Tibial nerve (tissue), 4 donors: Measurements from ENCODE around the gene WDR36.

Experiments used
- EP300 ChIP-seq, 2 donors: sonication (generic); formaldehyde crosslinking; IDR thresholded peaks; one replicate each; pipeline ENCODE4 v1.6.1; 2017; ENCODE audit warnings: antibody characterized with exemption in 2 of 2, mild to moderate bottlenecking in 1 of 2
- TF ChIP-seq, protein P1 (sequence below), 5 experiments: fragments of 200-600 bp in 3 of 5; fragments of 450-650 bp in 2 of 5; sonication (generic) in 3 of 5; IDR thresholded peaks; one replicate each; pipeline ENCODE4 v1.5.1; 2016 to 2019; ENCODE audit warnings: antibody characterized with exemption in 5 of 5, mild to moderate bottlenecking in 3 of 5, moderate library complexity in 2 of 5

GRCh38 chr5:111134087-111134486 lies 41.9 kb downstream of the WDR36 start:
- TF ChIP-seq, protein P1, sequence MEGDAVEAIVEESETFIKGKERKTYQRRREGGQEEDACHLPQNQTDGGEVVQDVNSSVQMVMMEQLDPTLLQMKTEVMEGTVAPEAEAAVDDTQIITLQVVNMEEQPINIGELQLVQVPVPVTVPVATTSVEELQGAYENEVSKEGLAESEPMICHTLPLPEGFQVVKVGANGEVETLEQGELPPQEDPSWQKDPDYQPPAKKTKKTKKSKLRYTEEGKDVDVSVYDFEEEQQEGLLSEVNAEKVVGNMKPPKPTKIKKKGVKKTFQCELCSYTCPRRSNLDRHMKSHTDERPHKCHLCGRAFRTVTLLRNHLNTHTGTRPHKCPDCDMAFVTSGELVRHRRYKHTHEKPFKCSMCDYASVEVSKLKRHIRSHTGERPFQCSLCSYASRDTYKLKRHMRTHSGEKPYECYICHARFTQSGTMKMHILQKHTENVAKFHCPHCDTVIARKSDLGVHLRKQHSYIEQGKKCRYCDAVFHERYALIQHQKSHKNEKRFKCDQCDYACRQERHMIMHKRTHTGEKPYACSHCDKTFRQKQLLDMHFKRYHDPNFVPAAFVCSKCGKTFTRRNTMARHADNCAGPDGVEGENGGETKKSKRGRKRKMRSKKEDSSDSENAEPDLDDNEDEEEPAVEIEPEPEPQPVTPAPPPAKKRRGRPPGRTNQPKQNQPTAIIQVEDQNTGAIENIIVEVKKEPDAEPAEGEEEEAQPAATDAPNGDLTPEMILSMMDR (IDR thresholded peaks at IDR 0.05), result no peak
- no peak for TF ChIP-seq EP300 (IDR thresholded peaks at IDR 0.05)
